Hematopoietic multipotent progenitor cell (in vitro differentiated cells): ENCODE measurements around the gene RFPL1. TPM values are rescaled to one million over a fixed set of nuclear protein-coding genes. Genes with fewer than 3 reads are reported as not detected.
A peak's percentile ranks its signal among the peaks of the same experiment; 100 is the strongest.
"Not testable (repeated sequence)": the region's sequence is repeated elsewhere in the genome, so short reads cannot be mapped to it uniquely, and the experiment has no call there.

Source experiments
- DNase-seq, 3 donors: peaks; one replicate each; pipeline ENCODE4 v3.0.0-alpha.2; 2011 to 2015; ENCODE audit warnings: low read depth in 2 of 3, low spot score in 2 of 3
- total RNA-seq: library from RNA; depleted of rRNA; stranded (reverse); fragments of >200 nt; gene quantifications from one replicate; pipeline ENCODE4 v1.2.3, GENCODE V29; 2012

The RFPL1 gene
- total RNA-seq, 1 donor: not detected

- no peak for DNase-seq
These were observed 37.2 kb downstream of the RFPL1 start for GRCh38 chr22:29475550-29475949.

GRCh38 chr22:29476116-29476515 is 37.7 kb downstream of the RFPL1 start:
- DNase-seq: no peak

- DNase-seq: peak in 1 of 3 donors; percentile 39
These were observed 39.4 kb downstream of the RFPL1 start for GRCh38 chr22:29477723-29478318.

GRCh38 chr22:29478326-29479276 is 40.2 kb downstream of the RFPL1 start:
- DNase-seq: peak in 2 of 3 donors; percentile 50 to 79

GRCh38 chr22:29479417-29480261 is 41.3 kb downstream of the RFPL1 start, which contains the start of gene NEFH:
TSS of gene NEFH (plus strand) at chr22:29480218. CDS start at chr22:29480263, 45 bp downstream.
- no peak for DNase-seq

GRCh38 chr22:29480262-29480511 is 41.8 kb downstream of the RFPL1 start:
- no peak for DNase-seq

GRCh38 chr22:29480512-29481264 is 42.3 kb downstream of the RFPL1 start:
- peak in 2 of 3 donors; percentile 67 to 74 for DNase-seq

- DNase-seq: no peak
These were observed 43.0 kb downstream of the RFPL1 start for GRCh38 chr22:29481265-29482000.

GRCh38 chr22:29482253-29482652 is 43.9 kb downstream of the RFPL1 start:
- no peak for DNase-seq

GRCh38 chr22:29482726-29483125 is 44.3 kb downstream of the RFPL1 start:
- no peak for DNase-seq

- DNase-seq: no peak
These were observed 44.9 kb downstream of the RFPL1 start for GRCh38 chr22:29483254-29483653.

GRCh38 chr22:29484642-29485041 is 46.3 kb downstream of the RFPL1 start:
- no peak for DNase-seq

GRCh38 chr22:29485448-29485847 is 47.1 kb downstream of the RFPL1 start:
- no peak for DNase-seq

- DNase-seq: no peak
These were observed 49.1 kb downstream of the RFPL1 start for GRCh38 chr22:29487426-29487986.

- DNase-seq: not testable (repeated sequence)
These were observed 50.9 kb downstream of the RFPL1 start for GRCh38 chr22:29489127-29489780.

GRCh38 chr22:29491012-29491411 is 52.6 kb downstream of the RFPL1 start:
- no peak for DNase-seq
